Endothelial cell of umbilical vein (primary cell): ENCODE results near the gene KLF2. TPM values are rescaled to one million over a fixed set of nuclear protein-coding genes. Genes with fewer than 3 reads are reported as not detected.

Experiments used
- BruUV-seq: library from RNA; stranded (reverse); fragments of 400-500 nt; replicated peaks from 2 replicates; lab custom pipeline; 2021; lab: Mats Ljungman, UMichigan
- CTCF ChIA-PET: fragments of 300-600, 350-600 bp; sonication (Branson Sonifier 250); formaldehyde crosslinking; loops from one replicate; lab custom pipeline; 2021; ENCODE audit warnings: antibody characterized with exemption, inconsistent platforms; lab: Charles Lee
- POLR2A ChIA-PET: fragments of 300-600, 350-600 bp; sonication (Branson Sonifier 250); formaldehyde crosslinking; loops from one replicate; lab custom pipeline; 2021; ENCODE audit warnings: antibody characterized with exemption, inconsistent platforms; lab: Charles Lee
- DNase-seq: peaks from one replicate; pipeline ENCODE4 v3.0.0-alpha.2; 2011; ENCODE audit warnings: low read depth, low spot score
- FAIRE-seq: peaks from 2 replicates; lab custom pipeline; 2011; peaks lifted over from hg19 to GRCh38; lab: Jason Lieb, UNC
- H2AFZ ChIP-seq: 2 replicates; pipeline ENCODE4 v1.6.0; 2012; ENCODE audit warnings: low read depth, low read length, control low read depth, inconsistent platforms
- H3K27ac ChIP-seq: 2 replicates; pipeline ENCODE4 v1.5.1; 2011; ENCODE audit warnings: low read depth, mild to moderate bottlenecking, control low read depth, low read length, moderate library complexity; ENCODE audit not compliant: insufficient read depth
- H3K27me3 ChIP-seq, 2 experiments: 2 replicates each; pipeline versions ENCODE4 v1.6.0 to v1.6.1; 2011; ENCODE audit warnings: low read length in 2 of 2, mixed read lengths in 1 of 2; ENCODE audit not compliant: control insufficient read depth in 2 of 2, insufficient read depth in 2 of 2
- H3K36me3 ChIP-seq, 2 experiments: 2 replicates in 1 of 2; 3 replicates in 1 of 2; pipeline ENCODE4 v1.5.1; 2011; ENCODE audit warnings: low read length in 2 of 2, mild to moderate bottlenecking in 1 of 2, moderate library complexity in 1 of 2; ENCODE audit not compliant: control insufficient read depth in 2 of 2, insufficient read depth in 2 of 2; ENCODE audit errors: extremely low read depth in 1 of 2
- H3K4me1 ChIP-seq: 3 replicates; pipeline ENCODE4 v1.5.1; 2011; ENCODE audit warnings: mild to moderate bottlenecking, low read length; ENCODE audit not compliant: control insufficient read depth, insufficient read depth; ENCODE audit errors: extremely low read depth
- H3K4me2 ChIP-seq: 2 replicates; pipeline ENCODE4 v1.6.1; 2011; ENCODE audit warnings: low read length, control low read depth, mixed read lengths; ENCODE audit not compliant: insufficient read depth
- H3K4me3 ChIP-seq, 3 experiments: fragments of 200-600 bp in 1 of 3; sonication (generic), shearing (Covaris generic) in 1 of 3; replicated peaks in 1 of 3; 2 replicates each; pipeline ENCODE4 v1.5.1; 2011 to 2016; ENCODE audit warnings: control low read depth in 3 of 3, low read length in 3 of 3, mild to moderate bottlenecking in 2 of 3, inconsistent platforms in 1 of 3, low read depth in 1 of 3, moderate library complexity in 1 of 3; ENCODE audit not compliant: insufficient read depth in 1 of 3
- H3K79me2 ChIP-seq: 2 replicates; pipeline ENCODE4 v1.6.0; 2012; ENCODE audit warnings: low read length, inconsistent platforms; ENCODE audit not compliant: control insufficient read depth, insufficient read depth
- H3K9ac ChIP-seq: replicated peaks from 2 replicates; pipeline ENCODE3; 2011; ENCODE audit warnings: low read length, control low read depth; ENCODE audit not compliant: insufficient read depth; ENCODE audit errors: extremely low read depth
- H3K9me1 ChIP-seq: replicated peaks from 3 replicates; pipeline ENCODE4 v1.6.0; 2011; ENCODE audit warnings: mild to moderate bottlenecking, low read length; ENCODE audit not compliant: control insufficient read depth, insufficient read depth; ENCODE audit errors: extremely low read depth
- H3K9me3 ChIP-seq: replicated peaks from 2 replicates; pipeline ENCODE4 v1.5.1; 2012; ENCODE audit warnings: low read length, inconsistent platforms; ENCODE audit not compliant: control insufficient read depth, insufficient read depth
- H4K20me1 ChIP-seq: replicated peaks from 2 replicates; pipeline ENCODE3; 2011; ENCODE audit warnings: mild to moderate bottlenecking, low read length; ENCODE audit not compliant: control insufficient read depth, insufficient read depth; ENCODE audit errors: extremely low read depth
- GATA2 ChIP-seq: IDR thresholded peaks from 2 replicates; pipeline ENCODE4 v1.7.0; 2011; ENCODE audit warnings: low read depth, mild to moderate bottlenecking, moderate library complexity, mixed read lengths, low read length; ENCODE audit not compliant: insufficient read length, insufficient read depth
- JUN ChIP-seq: IDR thresholded peaks from 2 replicates; pipeline ENCODE4 v1.6.1; 2011; ENCODE audit warnings: borderline replicate concordance, low read depth; ENCODE audit not compliant: insufficient read length, insufficient read depth
- dilution Hi-C: fragments of 300-500 bp; cut with MboI; formaldehyde crosslinking; loops from one replicate; pipeline ENCODE4 v1.15.0; 2019; ENCODE audit warnings: low sequenced_read_pairs; ENCODE audit not compliant: extremely low pct_ligation_motif_present
- intact Hi-C: fragments of 100-400 bp; cut with micrococcal nuclease; formaldehyde crosslinking; loops from one replicate; pipeline ENCODE4 v1.10.0; 2022
- polyA plus RNA-seq, 4 experiments: library from polyadenylated mRNA; depleted of rRNA in 3 of 4; stranded (reverse) in 3 of 4; unstranded in 1 of 4; fragments of >200 nt; gene quantifications; 2 replicates each; pipeline versions ENCODE4 v1.2.1 to v1.2.3, GENCODE V29; 2011 to 2012; ENCODE audit warnings: missing spikeins in 1 of 4
- total RNA-seq: library from RNA; stranded (reverse); gene quantifications from 2 replicates; pipeline ENCODE4 v1.2.3, GENCODE V29; 2021
- TF ChIP-seq, protein P1 (sequence below): IDR thresholded peaks from 2 replicates; pipeline ENCODE4 v1.6.1; 2011; ENCODE audit not compliant: insufficient read depth, insufficient read length

The KLF2 gene
- total and polyA plus RNA-seq, 2 donors (not counting 3 experiments of a cell fraction or from before 2014, with no cell fraction given), result 23.4 to 30.3 TPM

- no peaks in the 10 kb centered on the region for H3K79me2 ChIP-seq
- dilution Hi-C loops, result no loop called here
- FAIRE-seq (peak; percentile 77), DNase-seq (peak; percentile 80)
- no peaks in the 10 kb centered on the region for H4K20me1 ChIP-seq
- no peaks in the 10 kb centered on the region for H3K36me3 ChIP-seq
- peak overlapping the region; percentile 81 for H3K27ac ChIP-seq
- H3K27me3 ChIP-seq, result no peaks in the 10 kb centered on the region
- peak overlapping the region; percentile 67 for H3K4me2 ChIP-seq
- no peaks in the 10 kb centered on the region for H3K9me1 ChIP-seq
- POLR2A ChIA-PET, result interaction anchor here (0.9 to 1.5 kb wide), 4 partner anchors 8 to 55 kb away, joined by 3 to 5 read pairs (median 4); partner anchors contain the start of gene KLF2
- BruUV-seq, result no TSS peak
- H3K4me3 ChIP-seq, result no peak overlapping the region
- peaks cover 32% of the 10 kb centered on the region for H3K4me1 ChIP-seq
- no peaks in the 10 kb centered on the region for H3K9me3 ChIP-seq
- CTCF ChIA-PET, result interaction anchor here (0.7 to 1.8 kb wide), 5 partner anchors 9 to 100 kb away, joined by 3 to 8 read pairs (median 4); partner anchors contain the start of gene KLF2
- peak overlapping the region; percentile 51 for H3K9ac ChIP-seq
- TF ChIP-seq, protein P1, sequence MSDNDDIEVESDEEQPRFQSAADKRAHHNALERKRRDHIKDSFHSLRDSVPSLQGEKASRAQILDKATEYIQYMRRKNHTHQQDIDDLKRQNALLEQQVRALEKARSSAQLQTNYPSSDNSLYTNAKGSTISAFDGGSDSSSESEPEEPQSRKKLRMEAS, result no peak
- TF ChIP-seq JUN, result peak; percentile 64
- TF ChIP-seq GATA2, result peak; percentile 54
- no peak overlapping the region for H2AFZ ChIP-seq
- intact Hi-C loops, result loop anchor here (2.0 kb wide), 1 partner anchor 19 kb away; no protein-coding TSS in a partner anchor
Measured at GRCh38 chr19:16347706-16348105, 23.1 kb downstream of the KLF2 start.

DNA sequence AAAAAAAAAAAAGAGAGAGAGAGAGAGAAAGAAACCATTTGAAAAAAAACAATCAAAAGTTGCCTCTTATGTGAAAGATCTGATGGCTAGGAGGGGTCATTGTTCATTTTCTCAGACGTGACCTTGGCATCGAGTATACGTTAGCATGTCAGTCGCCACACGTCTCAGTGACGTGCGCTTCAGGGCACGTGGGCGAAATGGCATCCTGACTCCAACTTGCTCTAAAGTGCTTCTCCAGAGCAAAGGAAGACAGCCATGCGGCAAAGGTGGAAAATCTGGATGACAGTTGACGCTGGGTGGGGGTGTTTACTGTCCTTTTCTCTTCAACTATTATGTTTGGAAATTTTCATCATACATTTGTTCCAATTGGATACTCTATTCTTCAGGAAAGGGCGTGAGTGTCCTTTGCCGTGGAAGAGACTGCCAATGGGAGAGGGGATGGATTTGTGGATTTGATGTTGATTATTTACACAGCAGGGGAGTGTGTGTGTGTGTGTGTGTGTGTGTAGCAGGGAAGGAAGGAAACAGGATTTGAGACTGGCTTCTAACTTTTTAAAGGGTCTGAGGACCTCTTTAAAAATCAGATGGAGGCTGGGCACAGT, 25.0 kb downstream of the KLF2 start:
- no peak overlapping the region for H3K9ac ChIP-seq
- peaks cover 32% of the 10 kb centered on the region for H3K4me1 ChIP-seq
- DNase-seq (peak; percentile 46), FAIRE-seq (peak; percentile 42)
- ChIA-PET POLR2A (no interaction called here), CTCF (no interaction called here)
- H3K36me3 ChIP-seq, result no peaks in the 10 kb centered on the region
- no TSS peak for BruUV-seq
- H4K20me1 ChIP-seq, result no peaks in the 10 kb centered on the region
- dilution Hi-C loops, result loop anchor here (25.0 kb wide), 1 partner anchor 137 kb away; no protein-coding TSS in a partner anchor
- H3K27me3 ChIP-seq, result no peaks in the 10 kb centered on the region
- intact Hi-C loops, result no loop called here
- H3K4me3 ChIP-seq, result no peak overlapping the region
- H3K79me2 ChIP-seq, result no peaks in the 10 kb centered on the region
- H3K27ac ChIP-seq, result no peak overlapping the region
- no peaks in the 10 kb centered on the region for H3K9me1 ChIP-seq
- no peak for TF ChIP-seq GATA2
- TF ChIP-seq, protein P1, result peak; percentile 42
- no peaks in the 10 kb centered on the region for H3K9me3 ChIP-seq
- no peak overlapping the region for H3K4me2 ChIP-seq
- no peak overlapping the region for H2AFZ ChIP-seq
